GM10248 (cell line): ENCODE data around the gene L2HGDH.
A peak's percentile ranks its signal among the peaks of the same experiment; 100 is the strongest.
"Not testable (repeated sequence)": the region's sequence is repeated elsewhere in the genome, so short reads cannot be mapped to it uniquely, and the experiment has no call there.

ENCODE experiments used
- CTCF ChIA-PET: fragments of 300-600 bp; sonication (Branson Sonifier 250); formaldehyde crosslinking; extraction: SDS; loops from one replicate; lab custom pipeline; 2021; ENCODE audit warnings: antibody characterized with exemption; lab: Yijun Ruan, JAX
- POLR2A ChIA-PET: fragments of 350-650 bp; sonication (Branson Sonifier 250); formaldehyde crosslinking; extraction: SDS; loops from one replicate; lab custom pipeline; 2020; ENCODE audit warnings: antibody characterized with exemption; lab: Yijun Ruan, JAX
- DNase-seq: peaks from one replicate; pipeline ENCODE4 v3.0.0; 2012; ENCODE audit errors: extremely low spot score
- CTCF ChIP-seq: IDR thresholded peaks from 2 replicates; pipeline ENCODE4 v1.5.1; 2012; ENCODE audit warnings: mild to moderate bottlenecking, low read depth; ENCODE audit errors: extremely low read depth, missing control alignments, control extremely low read depth

L2HGDH gene

GRCh38 chr14:50311972-50312733 is at the start of gene L2HGDH, which contains the start of gene DMAC2L:
Gene L2HGDH, minus strand, starts transcription at chr14:50312229. Its CDS starts 79 bp downstream, at chr14:50312150.
Gene DMAC2L, plus strand, starts transcription at chr14:50312324. Its CDS starts 9,164 bp downstream, at chr14:50321488.
- peak; percentile 46 for TF ChIP-seq CTCF
- ChIA-PET CTCF (interaction anchor here (0.8 to 3.3 kb wide), 12 partner anchors 9 to 548 kb away, joined by 3 to 32 read pairs (median 4); partner anchors contain the start of gene MAP4K5), POLR2A (interaction anchor here (0.6 to 2.0 kb wide), 7 partner anchors 9 to 677 kb away, joined by 3 to 10 read pairs (median 4); no protein-coding TSS in a partner anchor)
- peak; percentile 97 for DNase-seq

GRCh38 chr14:50360851-50361250 is 48.8 kb upstream of the L2HGDH start:
- ChIA-PET POLR2A (no interaction called here), CTCF (interaction anchor here (0.7 kb wide), 1 partner anchor 40 kb away, joined by 3 read pairs; no protein-coding TSS in a partner anchor)
- DNase-seq, result no peak
- TF ChIP-seq CTCF, result no peak

GRCh38 chr14:50360093-50360492 is 48.1 kb upstream of the L2HGDH start:
- TF ChIP-seq CTCF, result no peak
- no peak for DNase-seq
- POLR2A ChIA-PET, result no interaction called here
- CTCF ChIA-PET, result interaction anchor here (0.8 to 1.2 kb wide), 3 partner anchors 10 to 498 kb away, joined by 3 to 4 read pairs (median 4); no protein-coding TSS in a partner anchor

GRCh38 chr14:50359631-50360030 is 47.6 kb upstream of the L2HGDH start:
- no peak for DNase-seq
- CTCF ChIA-PET, result interaction anchor here (0.8 to 1.2 kb wide), 5 partner anchors 9 to 498 kb away, joined by 3 to 4 read pairs (median 4); no protein-coding TSS in a partner anchor
- no peak for TF ChIP-seq CTCF
- POLR2A ChIA-PET, result no interaction called here

GRCh38 chr14:50357753-50358395 is 45.8 kb upstream of the L2HGDH start:
- POLR2A ChIA-PET, result no interaction called here
- no peak for TF ChIP-seq CTCF
- CTCF ChIA-PET, result interaction anchor here (1.2 to 1.8 kb wide), 4 partner anchors 10 to 46 kb away, joined by 4 read pairs; partner anchors contain the start of gene L2HGDH
- no peak for DNase-seq

GRCh38 chr14:50357124-50357523 is 45.1 kb upstream of the L2HGDH start:
- ChIA-PET POLR2A (no interaction called here), CTCF (interaction anchor here (1.2 to 1.8 kb wide), 4 partner anchors 11 to 46 kb away, joined by 4 read pairs; partner anchors contain the start of gene L2HGDH)
- DNase-seq, result no peak
- TF ChIP-seq CTCF, result no peak

- CTCF ChIA-PET, result interaction anchor here (0.7 to 1.8 kb wide), 8 partner anchors 8 to 39 kb away, joined by 3 to 8 read pairs (median 4); no protein-coding TSS in a partner anchor
- POLR2A ChIA-PET, DNase-seq: not testable (repeated sequence)
Observed at GRCh38 chr14:50356283-50356682, 44.3 kb upstream of the L2HGDH start.
